Measurements from ENCODE around the gene SOWAHA.

DNA sequence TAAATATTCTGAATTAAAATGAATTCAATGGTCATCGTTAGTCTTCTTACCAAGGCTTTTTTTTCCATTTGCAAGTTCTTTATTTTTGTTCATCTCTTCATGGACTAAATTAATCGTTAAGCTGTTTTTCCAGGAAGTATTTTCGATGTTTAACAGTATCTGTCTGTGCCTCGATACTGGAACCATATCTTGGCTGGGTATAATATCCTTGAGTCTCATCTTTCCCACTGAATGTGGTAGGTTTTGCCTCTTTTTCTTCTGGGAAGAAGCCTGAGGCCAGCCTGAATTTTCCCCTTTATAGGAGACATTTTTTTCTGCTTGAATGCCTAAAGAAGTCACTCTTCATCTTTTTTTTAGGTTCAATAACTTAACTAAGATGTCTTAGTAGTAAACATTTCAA lies 32.1 kb upstream of the SOWAHA start:
- TF ChIP-seq, protein P1, sequence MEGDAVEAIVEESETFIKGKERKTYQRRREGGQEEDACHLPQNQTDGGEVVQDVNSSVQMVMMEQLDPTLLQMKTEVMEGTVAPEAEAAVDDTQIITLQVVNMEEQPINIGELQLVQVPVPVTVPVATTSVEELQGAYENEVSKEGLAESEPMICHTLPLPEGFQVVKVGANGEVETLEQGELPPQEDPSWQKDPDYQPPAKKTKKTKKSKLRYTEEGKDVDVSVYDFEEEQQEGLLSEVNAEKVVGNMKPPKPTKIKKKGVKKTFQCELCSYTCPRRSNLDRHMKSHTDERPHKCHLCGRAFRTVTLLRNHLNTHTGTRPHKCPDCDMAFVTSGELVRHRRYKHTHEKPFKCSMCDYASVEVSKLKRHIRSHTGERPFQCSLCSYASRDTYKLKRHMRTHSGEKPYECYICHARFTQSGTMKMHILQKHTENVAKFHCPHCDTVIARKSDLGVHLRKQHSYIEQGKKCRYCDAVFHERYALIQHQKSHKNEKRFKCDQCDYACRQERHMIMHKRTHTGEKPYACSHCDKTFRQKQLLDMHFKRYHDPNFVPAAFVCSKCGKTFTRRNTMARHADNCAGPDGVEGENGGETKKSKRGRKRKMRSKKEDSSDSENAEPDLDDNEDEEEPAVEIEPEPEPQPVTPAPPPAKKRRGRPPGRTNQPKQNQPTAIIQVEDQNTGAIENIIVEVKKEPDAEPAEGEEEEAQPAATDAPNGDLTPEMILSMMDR (IDR thresholded peaks at IDR 0.05; ENCODE audit: insufficient read depth, low read depth, low read length) = no peak
- no peak for TF ChIP-seq EZH2 (IDR thresholded peaks at IDR 0.05; ENCODE audit: insufficient read depth, low read length)

All from astrocyte (in vitro differentiated cells and primary cell).